Chondrocyte (in vitro differentiated cells): ENCODE results near the gene PLCD3. TPM values are rescaled to one million over a fixed set of nuclear protein-coding genes. Genes with fewer than 3 reads are reported as not detected.

Experiments used
- DNase-seq: peaks from one replicate; pipeline ENCODE4 v3.0.0; 2021; ENCODE audit warnings: mixed read lengths, low spot score
- H3K27ac Mint-ChIP-seq: one replicate; pipeline ENCODE4 v1.8.0; 2021; ENCODE audit warnings: mild to moderate bottlenecking, moderate library complexity, mixed read lengths; ENCODE audit not compliant: unreplicated experiment
- H3K27me3 Mint-ChIP-seq: 2 replicates; pipeline ENCODE4 v1.8.0; 2021; ENCODE audit warnings: low read depth, mixed read lengths
- H3K36me3 Mint-ChIP-seq: 2 replicates; pipeline ENCODE4 v1.8.0; 2021; ENCODE audit warnings: low read depth, mixed read lengths
- H3K4me1 Mint-ChIP-seq: 2 replicates; pipeline ENCODE4 v1.8.0; 2021; ENCODE audit warnings: low read depth, mild to moderate bottlenecking, mixed read lengths
- H3K4me3 Mint-ChIP-seq: one replicate; pipeline ENCODE4 v1.8.0; 2021; ENCODE audit warnings: mild to moderate bottlenecking, moderate library complexity, mixed read lengths; ENCODE audit not compliant: unreplicated experiment
- H3K9me3 Mint-ChIP-seq: 2 replicates; pipeline ENCODE4 v1.8.0; 2021; ENCODE audit warnings: low read depth, mixed read lengths
- CTCF ChIP-seq: fragments of 200-600 bp; sonication (generic); IDR thresholded peaks from 2 replicates; pipeline ENCODE4 v1.5.0; 2021; ENCODE audit warnings: antibody characterized with exemption, mild to moderate bottlenecking, moderate library complexity
- total RNA-seq: library from RNA; stranded (reverse); gene quantifications from 3 replicates; pipeline ENCODE4 v1.2.1, GENCODE V29; 2021

PLCD3 gene
- total RNA-seq, 1 donor from 2014 or later, result 123 TPM

GRCh38 chr17:45117848-45118646 lies 14.3 kb downstream of the PLCD3 start:
- no peak for DNase-seq
- no peak for TF ChIP-seq CTCF
- Mint-ChIP-seq H3K4me1 (peaks cover 32% of the 10 kb centered on the region), H3K27ac (no peak overlapping the region), H3K9me3 (no peaks in the 10 kb centered on the region), H3K36me3 (peaks cover 17% of the 10 kb centered on the region), H3K4me3 (no peak overlapping the region), H3K27me3 (no peaks in the 10 kb centered on the region)

- Mint-ChIP-seq H3K36me3 (peaks cover 17% of the 10 kb centered on the region), H3K4me3 (no peak overlapping the region), H3K27me3 (no peaks in the 10 kb centered on the region), H3K9me3 (no peaks in the 10 kb centered on the region), H3K27ac (no peak overlapping the region), H3K4me1 (peaks cover 25% of the 10 kb centered on the region)
- DNase-seq, result no peak
- no peak for TF ChIP-seq CTCF
Observed at GRCh38 chr17:45117334-45117733, 15.0 kb downstream of the PLCD3 start.

- H3K36me3 Mint-ChIP-seq, result peaks cover 17% of the 10 kb centered on the region
- no peak for DNase-seq
- H3K27me3 Mint-ChIP-seq, result no peaks in the 10 kb centered on the region
- no peak overlapping the region for H3K4me3 Mint-ChIP-seq
- peaks cover 21% of the 10 kb centered on the region for H3K4me1 Mint-ChIP-seq
- H3K9me3 Mint-ChIP-seq, result no peaks in the 10 kb centered on the region
- TF ChIP-seq CTCF, result no peak
- H3K27ac Mint-ChIP-seq, result peak overlapping the region; percentile 88
Observed at GRCh38 chr17:45116434-45117016, 15.8 kb downstream of the PLCD3 start.

- Mint-ChIP-seq H3K9me3 (no peaks in the 10 kb centered on the region), H3K27me3 (no peaks in the 10 kb centered on the region), H3K4me1 (peaks cover 24% of the 10 kb centered on the region), H3K27ac (peak overlapping the region; percentile 88), H3K36me3 (peaks cover 17% of the 10 kb centered on the region), H3K4me3 (no peak overlapping the region)
- no peak for TF ChIP-seq CTCF
- no peak for DNase-seq
Observed at GRCh38 chr17:45115871-45116270, 16.4 kb downstream of the PLCD3 start.

GRCh38 chr17:45115015-45115625 lies 17.2 kb downstream of the PLCD3 start:
- H3K27me3 Mint-ChIP-seq, result no peaks in the 10 kb centered on the region
- peaks cover 17% of the 10 kb centered on the region for H3K36me3 Mint-ChIP-seq
- H3K9me3 Mint-ChIP-seq, result no peaks in the 10 kb centered on the region
- TF ChIP-seq CTCF, result no peak
- no peak overlapping the region for H3K27ac Mint-ChIP-seq
- H3K4me3 Mint-ChIP-seq, result no peak overlapping the region
- peaks cover 24% of the 10 kb centered on the region for H3K4me1 Mint-ChIP-seq
- no peak for DNase-seq
